OCI-LY3 (cell line): ENCODE results near the gene GNAS-AS1.
"Not testable (repeated sequence)": the region's sequence is repeated elsewhere in the genome, so short reads cannot be mapped to it uniquely, and the experiment has no call there.

Experiments
- H2AFZ ChIP-seq: fragments of 200-600, 300-600 bp; shearing (Covaris generic); 2 replicates; pipeline ENCODE4 v1.6.0; 2014; ENCODE audit warnings: antibody characterized with exemption, low read depth, low read length
- H3K27ac ChIP-seq: fragments of 200-600, 300-600 bp; sonication (generic); 2 replicates; pipeline ENCODE4 v1.5.1; 2014; ENCODE audit warnings: mild to moderate bottlenecking, low read length, moderate library complexity, mixed read lengths
- H3K27me3 ChIP-seq: fragments of 200-600, 300-600 bp; sonication (generic); 2 replicates; pipeline ENCODE4 v1.6.1; 2014; ENCODE audit warnings: low read depth, low read length, mixed read lengths
- H3K36me3 ChIP-seq: fragments of 200-600, 300-600 bp; sonication (generic); replicated peaks from 2 replicates; pipeline ENCODE3; 2014; ENCODE audit warnings: low read depth, low read length, mixed read lengths
- H3K4me1 ChIP-seq: fragments of 300-600, 200-600 bp; sonication (generic); 2 replicates; pipeline ENCODE4 v1.6.1; 2014; ENCODE audit warnings: low read length, mixed read lengths
- H3K4me2 ChIP-seq: fragments of 200-600, 300-600 bp; sonication (generic); 2 replicates; pipeline ENCODE4 v1.6.1; 2014; ENCODE audit warnings: low read length, mixed read lengths
- H3K4me3 ChIP-seq: fragments of 300-600, 200-600 bp; sonication (generic); 2 replicates; pipeline ENCODE4 v1.5.1; 2014; ENCODE audit warnings: antibody characterized with exemption, mild to moderate bottlenecking, low read length, moderate library complexity
- H3K79me2 ChIP-seq: fragments of 300-600, 200-600 bp; shearing (Covaris generic); 2 replicates; pipeline ENCODE4 v1.6.1; 2014; ENCODE audit warnings: mild to moderate bottlenecking, low read length, mixed read lengths
- H3K9ac ChIP-seq: fragments of 300-600, 200-600 bp; shearing (Covaris generic); 2 replicates; pipeline ENCODE4 v1.6.0; 2014; ENCODE audit warnings: mild to moderate bottlenecking, low read length, moderate library complexity
- H3K9me3 ChIP-seq: fragments of 200-600, 300-600 bp; shearing (Covaris generic); 2 replicates; pipeline ENCODE4 v1.6.1; 2014; ENCODE audit warnings: low read length, mixed read lengths; ENCODE audit not compliant: insufficient read depth
- H4K20me1 ChIP-seq: fragments of 200-600, 300-600 bp; sonication (generic); 2 replicates; pipeline ENCODE4 v1.6.1; 2016; ENCODE audit warnings: low read length, mixed read lengths; ENCODE audit not compliant: insufficient read depth
- CTCF ChIP-seq: fragments of 200-600, 300-600 bp; sonication (generic); IDR thresholded peaks from 2 replicates; pipeline ENCODE4 v1.5.1; 2014; ENCODE audit warnings: antibody characterized with exemption, low read length, low read depth
- EZH2phosphoT487 ChIP-seq: fragments of 200-600 bp; shearing (Covaris generic); IDR thresholded peaks from 2 replicates; pipeline ENCODE4 v1.6.1; 2018; ENCODE audit warnings: antibody characterized with exemption, mixed run types, low read depth

GNAS-AS1 gene

GRCh38 chr20:58829531-58829941 is 21.2 kb downstream of the GNAS-AS1 start:
- H3K4me2 ChIP-seq = no peak overlapping the region
- peaks cover 23% of the 10 kb centered on the region for H3K79me2 ChIP-seq
- no peaks in the 10 kb centered on the region for H3K36me3 ChIP-seq
- no peaks in the 10 kb centered on the region for H4K20me1 ChIP-seq
- H3K27ac ChIP-seq = no peak overlapping the region
- H3K4me1 ChIP-seq = no peaks in the 10 kb centered on the region
- TF ChIP-seq EZH2phosphoT487 = no peak
- TF ChIP-seq CTCF = no peak
- no peak overlapping the region for H3K4me3 ChIP-seq
- H3K9me3 ChIP-seq = no peaks in the 10 kb centered on the region
- no peak overlapping the region for H3K9ac ChIP-seq
- H3K27me3 ChIP-seq = peaks cover 8% of the 10 kb centered on the region; the same call in 1 of the 2 replicates
- H2AFZ ChIP-seq = no peak overlapping the region

GRCh38 chr20:58828804-58829203 is 21.9 kb downstream of the GNAS-AS1 start:
- peaks cover 23% of the 10 kb centered on the region for H3K79me2 ChIP-seq
- not testable (repeated sequence) for H4K20me1 ChIP-seq, H3K36me3 ChIP-seq, H3K4me2 ChIP-seq, H2AFZ ChIP-seq, H3K4me3 ChIP-seq, H3K4me1 ChIP-seq, H3K27me3 ChIP-seq, H3K9me3 ChIP-seq, H3K9ac ChIP-seq, H3K27ac ChIP-seq

- no peak overlapping the region for H3K4me2 ChIP-seq
- H3K79me2 ChIP-seq = peaks cover 23% of the 10 kb centered on the region
- no peak for TF ChIP-seq CTCF
- TF ChIP-seq EZH2phosphoT487 = no peak
- H3K36me3 ChIP-seq = no peaks in the 10 kb centered on the region
- H3K9ac ChIP-seq = no peak overlapping the region
- no peak overlapping the region for H3K4me3 ChIP-seq
- no peaks in the 10 kb centered on the region; the same call in 1 of the 2 replicates for H3K27me3 ChIP-seq
- H3K27ac ChIP-seq = no peak overlapping the region
- no peak overlapping the region for H2AFZ ChIP-seq
- no peaks in the 10 kb centered on the region for H3K4me1 ChIP-seq
- no peaks in the 10 kb centered on the region for H4K20me1 ChIP-seq
- no peaks in the 10 kb centered on the region for H3K9me3 ChIP-seq
Measured at GRCh38 chr20:58828136-58828535, 22.6 kb downstream of the GNAS-AS1 start.

GRCh38 chr20:58826271-58826670 is 24.4 kb downstream of the GNAS-AS1 start:
- no peak overlapping the region for H3K4me3 ChIP-seq
- H3K36me3 ChIP-seq = peaks cover 3% of the 10 kb centered on the region
- no peak overlapping the region for H3K4me2 ChIP-seq
- H3K79me2 ChIP-seq = peaks cover 19% of the 10 kb centered on the region
- no peak for TF ChIP-seq EZH2phosphoT487
- TF ChIP-seq CTCF = no peak
- H3K27ac ChIP-seq = no peak overlapping the region
- H2AFZ ChIP-seq = no peak overlapping the region
- no peaks in the 10 kb centered on the region for H4K20me1 ChIP-seq
- H3K9me3 ChIP-seq = no peaks in the 10 kb centered on the region
- H3K27me3 ChIP-seq = no peaks in the 10 kb centered on the region
- H3K9ac ChIP-seq = no peak overlapping the region
- no peaks in the 10 kb centered on the region for H3K4me1 ChIP-seq

GRCh38 chr20:58825450-58825849 is 25.3 kb downstream of the GNAS-AS1 start:
- no peak overlapping the region for H3K4me2 ChIP-seq
- no peak overlapping the region for H3K4me3 ChIP-seq
- H3K79me2 ChIP-seq = peaks cover 11% of the 10 kb centered on the region
- H2AFZ ChIP-seq = no peak overlapping the region
- H3K36me3 ChIP-seq = peaks cover 5% of the 10 kb centered on the region
- H4K20me1 ChIP-seq = no peaks in the 10 kb centered on the region
- H3K4me1 ChIP-seq = no peaks in the 10 kb centered on the region
- no peaks in the 10 kb centered on the region for H3K9me3 ChIP-seq
- TF ChIP-seq CTCF (no peak), EZH2phosphoT487 (no peak)
- no peak overlapping the region for H3K27ac ChIP-seq
- no peak overlapping the region for H3K9ac ChIP-seq
- no peaks in the 10 kb centered on the region for H3K27me3 ChIP-seq
